K562 (cell line): ENCODE measurements around the gene HELZ. TPM values are rescaled to one million over a fixed set of nuclear protein-coding genes. Genes with fewer than 3 reads are reported as not detected.

ENCODE experiments used
- BCL6 ChIP-seq: fragments of 250-450 bp; sonication (Bioruptor Pico); IDR thresholded peaks from 2 replicates; pipeline ENCODE4 v1.4.0; 2020
- ELK1 ChIP-seq: sonication (generic); formaldehyde crosslinking; IDR thresholded peaks from 2 replicates; pipeline ENCODE4 v1.8.1; 2022; ENCODE audit warnings: missing genetic modification reagents
- MGA ChIP-seq: fragments of 450-650 bp; IDR thresholded peaks from 2 replicates; pipeline ENCODE4 v1.6.1; 2016; ENCODE audit warnings: mild to moderate bottlenecking, moderate library complexity
- NCOA4 ChIP-seq: fragments of 450-650 bp; IDR thresholded peaks from 2 replicates; pipeline ENCODE4 v1.6.1; 2018; ENCODE audit warnings: mild to moderate bottlenecking; ENCODE audit not compliant: partially characterized antibody
- NFE2 ChIP-seq: IDR thresholded peaks from 2 replicates; pipeline ENCODE4 v1.6.1; 2014; ENCODE audit warnings: antibody characterized with exemption, low read depth
- PML ChIP-seq: IDR thresholded peaks from 2 replicates; pipeline ENCODE4 v1.6.1; 2012; ENCODE audit warnings: low read length, inconsistent platforms
- RBBP5 ChIP-seq: fragments of 200-600 bp; sonication (generic); IDR thresholded peaks from 2 replicates; pipeline ENCODE4 v1.6.1; 2012; ENCODE audit warnings: borderline replicate concordance, mild to moderate bottlenecking, low read length, control low read depth, inconsistent platforms; ENCODE audit not compliant: insufficient read depth, poor library complexity, severe bottlenecking
- SUPT5H ChIP-seq: fragments of 450-650 bp; IDR thresholded peaks from 2 replicates; pipeline ENCODE4 v1.6.1; 2016
- THRAP3 ChIP-seq: fragments of 450-650 bp; IDR thresholded peaks from 2 replicates; pipeline ENCODE4 v1.6.1; 2016; ENCODE audit warnings: mild to moderate bottlenecking, inconsistent platforms, borderline replicate concordance
- ZNF140 ChIP-seq: fragments of 250-450 bp; sonication (Bioruptor Pico); IDR thresholded peaks from 2 replicates; pipeline ENCODE4 v1.8.0; 2021; ENCODE audit warnings: moderate library complexity, mild to moderate bottlenecking, inconsistent platforms
- polyA plus RNA-seq, 8 experiments: library from polyadenylated mRNA; depleted of rRNA in 4 of 8; stranded (reverse) in 5 of 8; unstranded in 3 of 8; fragments of >200 nt; fragmentation: Nextera tagmentation in 2 of 8; fragmentation: Illumina TruSeq in 1 of 8; extraction: Ambion mirVana in 2 of 8; extraction: Trizol in 1 of 8; gene quantifications; 2 replicates each; pipeline versions ENCODE4 v1.2.1 to v1.2.3, GENCODE V29; 2011 to 2014; ENCODE audit warnings: inconsistent platforms in 1 of 8, missing spikeins in 1 of 8
- total RNA-seq, 7 experiments: library from RNA; depleted of rRNA in 6 of 7; stranded (reverse); fragments of >200 nt in 6 of 7; fragmentation: Illumina TruSeq in 2 of 7; extraction: Trizol in 2 of 7; gene quantifications; 2 replicates each; pipeline versions ENCODE4 v1.2.1 to v1.2.3, GENCODE V29; 2011 to 2021; ENCODE audit warnings: low replicate concordance in 1 of 7
- TF ChIP-seq, protein P1 (sequence below), 2 experiments: fragments of 200-800 bp in 1 of 2; sonication (Bioruptor generic) in 1 of 2; sonication (generic) in 1 of 2; formaldehyde crosslinking in 1 of 2; IDR thresholded peaks in 1 of 2; conservative IDR thresholded peaks in 1 of 2; 2 replicates each; pipeline versions ENCODE4 v1.5.0 to v1.6.1; 2016 to 2020; ENCODE audit warnings: missing compliant biosample characterization in 1 of 2, missing genetic modification characterization in 1 of 2, missing genetic modification reagents in 1 of 2
- TF ChIP-seq, protein P2 (sequence below): sonication (generic); formaldehyde crosslinking; IDR thresholded peaks from 2 replicates; pipeline ENCODE4 v1.8.0; 2023; ENCODE audit warnings: mild to moderate bottlenecking, missing genetic modification reagents

The HELZ gene
- total and polyA plus RNA-seq, 9 of the 15 experiments (the other 6 are each of a cell fraction or from before 2014, with no cell fraction given), result 5.2 to 39.8 (median 17.3) TPM

DNA sequence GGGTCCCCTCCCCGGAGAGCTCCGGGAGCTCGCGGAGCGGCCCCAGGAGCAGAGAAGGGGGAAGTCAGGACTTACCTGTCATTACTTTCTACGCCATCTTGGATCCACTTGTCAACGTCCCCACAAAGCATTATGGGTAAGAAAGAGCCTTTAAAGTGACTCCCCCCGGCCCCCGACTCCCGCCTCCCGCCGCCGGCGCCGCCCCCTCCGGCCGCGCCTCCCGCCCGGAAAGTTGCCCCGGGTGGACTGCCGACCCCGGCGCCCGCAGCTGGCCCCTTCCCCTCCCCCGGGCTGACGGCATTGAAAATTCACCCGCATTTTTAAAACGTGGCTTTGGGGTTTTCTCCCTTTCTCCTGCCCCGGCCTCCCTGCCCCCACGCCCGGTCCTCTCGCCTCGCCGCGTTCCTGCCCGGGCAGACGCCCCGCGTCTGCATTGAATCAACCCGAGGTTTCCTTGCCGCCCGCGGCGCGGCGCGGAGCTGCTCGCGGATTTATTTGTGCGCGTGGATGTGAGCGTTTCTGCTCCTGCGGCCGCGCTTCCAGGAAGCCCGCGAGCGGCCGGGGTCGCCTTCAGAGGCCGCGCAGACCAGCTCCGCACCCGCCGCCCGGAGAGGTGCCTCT, at the start of gene HELZ (continued):
- TF ChIP-seq, protein P1, sequence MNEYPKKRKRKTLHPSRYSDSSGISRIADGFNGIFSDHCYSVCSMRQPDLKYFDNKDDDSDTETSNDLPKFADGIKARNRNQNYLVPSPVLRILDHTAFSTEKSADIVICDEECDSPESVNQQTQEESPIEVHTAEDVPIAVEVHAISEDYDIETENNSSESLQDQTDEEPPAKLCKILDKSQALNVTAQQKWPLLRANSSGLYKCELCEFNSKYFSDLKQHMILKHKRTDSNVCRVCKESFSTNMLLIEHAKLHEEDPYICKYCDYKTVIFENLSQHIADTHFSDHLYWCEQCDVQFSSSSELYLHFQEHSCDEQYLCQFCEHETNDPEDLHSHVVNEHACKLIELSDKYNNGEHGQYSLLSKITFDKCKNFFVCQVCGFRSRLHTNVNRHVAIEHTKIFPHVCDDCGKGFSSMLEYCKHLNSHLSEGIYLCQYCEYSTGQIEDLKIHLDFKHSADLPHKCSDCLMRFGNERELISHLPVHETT (CRISPR knock-in tag; conservative IDR thresholded peaks at IDR 0.05 in 1 of 2, IDR thresholded peaks at IDR 0.05 in 1 of 2), result peak in 1 of 2 experiments; percentile 49; a peak in 1 of 4 replicates
- TF ChIP-seq THRAP3 (no peak), RBBP5 (no peak), ELK1 (CRISPR knock-in tag) (no peak), PML (no peak; the same call in 1 of the 2 replicates), NCOA4 (no peak), NFE2 (no peak), SUPT5H (no peak; the same call in 1 of the 2 replicates), BCL6 (CRISPR knock-in tag) (no peak), ZNF140 (CRISPR knock-in tag) (no peak), MGA (no peak; the same call in 1 of the 2 replicates)
- TF ChIP-seq, protein P2, sequence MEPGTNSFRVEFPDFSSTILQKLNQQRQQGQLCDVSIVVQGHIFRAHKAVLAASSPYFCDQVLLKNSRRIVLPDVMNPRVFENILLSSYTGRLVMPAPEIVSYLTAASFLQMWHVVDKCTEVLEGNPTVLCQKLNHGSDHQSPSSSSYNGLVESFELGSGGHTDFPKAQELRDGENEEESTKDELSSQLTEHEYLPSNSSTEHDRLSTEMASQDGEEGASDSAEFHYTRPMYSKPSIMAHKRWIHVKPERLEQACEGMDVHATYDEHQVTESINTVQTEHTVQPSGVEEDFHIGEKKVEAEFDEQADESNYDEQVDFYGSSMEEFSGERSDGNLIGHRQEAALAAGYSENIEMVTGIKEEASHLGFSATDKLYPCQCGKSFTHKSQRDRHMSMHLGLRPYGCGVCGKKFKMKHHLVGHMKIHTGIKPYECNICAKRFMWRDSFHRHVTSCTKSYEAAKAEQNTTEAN (CRISPR knock-in tag), result no peak
